Astrocyte (in vitro differentiated cells and primary cell): Measurements from ENCODE around the gene APOBEC3F.
"Not testable (repeated sequence)": the region's sequence is repeated elsewhere in the genome, so short reads cannot be mapped to it uniquely, and the experiment has no call there.

Experiments used
- CTCF ChIP-seq: IDR thresholded peaks from 2 replicates; pipeline ENCODE4 v1.5.1; 2011; ENCODE audit warnings: low read depth, mild to moderate bottlenecking, inconsistent platforms, low read length, moderate library complexity; ENCODE audit not compliant: insufficient read depth
- EZH2 ChIP-seq: IDR thresholded peaks from 2 replicates; pipeline ENCODE4 v1.6.1; 2012; ENCODE audit warnings: mild to moderate bottlenecking, low read length, inconsistent platforms; ENCODE audit not compliant: insufficient read depth

GRCh38 chr22:39077026-39077840 lies 36.6 kb downstream of the APOBEC3F start, which contains the start of gene APOBEC3G:
- TF ChIP-seq CTCF, EZH2: not testable (repeated sequence)
